Cardiac fibroblast (primary cell): ENCODE results near the gene GPR142.

Experiments
- DNase-seq, 2 donors: peaks; one replicate each; pipeline versions ENCODE4 v3.0.0 to v3.0.0-alpha.2; 2010; ENCODE audit warnings: low read depth in 2 of 2
- H3K4me3 ChIP-seq, 2 donors: replicated peaks in 1 of 2; 1 replicate in 1 of 2; 2 replicates in 1 of 2; pipeline ENCODE4 v1.5.1; 2011; ENCODE audit warnings: low read depth in 2 of 2, low read length in 2 of 2, mild to moderate bottlenecking in 2 of 2, moderate library complexity in 1 of 2
- TF ChIP-seq, protein P1 (sequence below): IDR thresholded peaks from one replicate; pipeline ENCODE4 v1.5.1; 2011; ENCODE audit warnings: low read depth, mild to moderate bottlenecking, low read length, inconsistent platforms

The GPR142 gene

DNA sequence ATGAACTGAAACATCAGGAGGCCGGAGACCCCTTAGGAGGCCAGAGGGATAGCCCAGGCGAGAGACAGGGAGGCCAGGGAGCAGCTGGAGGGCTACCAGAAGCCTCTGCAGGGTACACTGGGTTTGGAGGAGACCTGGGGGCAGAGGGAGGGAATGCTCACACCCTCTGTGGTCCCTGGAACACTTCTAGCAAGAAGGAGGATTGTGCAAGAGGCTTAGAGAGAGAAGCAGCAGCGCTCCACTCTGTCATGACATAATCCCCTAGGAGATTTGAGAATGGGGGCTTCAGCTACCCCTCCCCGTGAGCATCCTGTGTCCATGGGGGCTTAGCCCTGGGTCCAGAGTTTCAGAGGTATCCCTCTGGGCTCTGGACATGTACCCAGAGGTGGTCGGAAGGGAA is 15.8 kb downstream of the GPR142 start:
- TF ChIP-seq, protein P1, sequence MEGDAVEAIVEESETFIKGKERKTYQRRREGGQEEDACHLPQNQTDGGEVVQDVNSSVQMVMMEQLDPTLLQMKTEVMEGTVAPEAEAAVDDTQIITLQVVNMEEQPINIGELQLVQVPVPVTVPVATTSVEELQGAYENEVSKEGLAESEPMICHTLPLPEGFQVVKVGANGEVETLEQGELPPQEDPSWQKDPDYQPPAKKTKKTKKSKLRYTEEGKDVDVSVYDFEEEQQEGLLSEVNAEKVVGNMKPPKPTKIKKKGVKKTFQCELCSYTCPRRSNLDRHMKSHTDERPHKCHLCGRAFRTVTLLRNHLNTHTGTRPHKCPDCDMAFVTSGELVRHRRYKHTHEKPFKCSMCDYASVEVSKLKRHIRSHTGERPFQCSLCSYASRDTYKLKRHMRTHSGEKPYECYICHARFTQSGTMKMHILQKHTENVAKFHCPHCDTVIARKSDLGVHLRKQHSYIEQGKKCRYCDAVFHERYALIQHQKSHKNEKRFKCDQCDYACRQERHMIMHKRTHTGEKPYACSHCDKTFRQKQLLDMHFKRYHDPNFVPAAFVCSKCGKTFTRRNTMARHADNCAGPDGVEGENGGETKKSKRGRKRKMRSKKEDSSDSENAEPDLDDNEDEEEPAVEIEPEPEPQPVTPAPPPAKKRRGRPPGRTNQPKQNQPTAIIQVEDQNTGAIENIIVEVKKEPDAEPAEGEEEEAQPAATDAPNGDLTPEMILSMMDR: no peak
- no peak overlapping the region for H3K4me3 ChIP-seq
- no peak for DNase-seq

DNA sequence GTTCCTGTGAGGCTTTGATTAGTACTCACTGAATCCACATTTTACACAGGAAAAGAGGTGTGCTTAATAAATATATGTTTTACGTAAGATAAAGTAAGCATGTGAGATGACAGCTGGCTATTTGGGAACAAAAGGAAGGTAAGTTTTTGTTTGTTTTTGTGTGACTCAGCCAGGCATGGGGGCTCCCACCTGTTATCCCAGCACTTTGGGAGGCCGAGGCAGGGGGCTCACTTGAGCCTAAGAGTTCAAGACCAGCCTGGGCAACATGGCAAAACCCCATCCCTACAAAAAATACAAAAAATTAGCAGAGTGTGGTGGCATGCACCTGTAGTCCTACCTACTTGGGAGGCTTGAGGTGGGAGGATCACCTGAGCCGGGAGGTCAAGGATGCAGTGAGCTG is 17.9 kb downstream of the GPR142 start:
- no peak overlapping the region for H3K4me3 ChIP-seq
- TF ChIP-seq, protein P1: no peak
- DNase-seq: no peak

GRCh38 chr17:74386386-74386785 is 19.1 kb downstream of the GPR142 start:
- no peak overlapping the region for H3K4me3 ChIP-seq
- peak; percentile 5 to 65 for DNase-seq
- TF ChIP-seq, protein P1: no peak

GRCh38 chr17:74387365-74388218 is 20.3 kb downstream of the GPR142 start:
- no peak overlapping the region for H3K4me3 ChIP-seq
- TF ChIP-seq, protein P1: no peak
- DNase-seq: no peak

- no peak overlapping the region for H3K4me3 ChIP-seq
- TF ChIP-seq, protein P1: no peak
- DNase-seq: no peak
Measured at GRCh38 chr17:74389084-74389753, 21.9 kb downstream of the GPR142 start.

DNA sequence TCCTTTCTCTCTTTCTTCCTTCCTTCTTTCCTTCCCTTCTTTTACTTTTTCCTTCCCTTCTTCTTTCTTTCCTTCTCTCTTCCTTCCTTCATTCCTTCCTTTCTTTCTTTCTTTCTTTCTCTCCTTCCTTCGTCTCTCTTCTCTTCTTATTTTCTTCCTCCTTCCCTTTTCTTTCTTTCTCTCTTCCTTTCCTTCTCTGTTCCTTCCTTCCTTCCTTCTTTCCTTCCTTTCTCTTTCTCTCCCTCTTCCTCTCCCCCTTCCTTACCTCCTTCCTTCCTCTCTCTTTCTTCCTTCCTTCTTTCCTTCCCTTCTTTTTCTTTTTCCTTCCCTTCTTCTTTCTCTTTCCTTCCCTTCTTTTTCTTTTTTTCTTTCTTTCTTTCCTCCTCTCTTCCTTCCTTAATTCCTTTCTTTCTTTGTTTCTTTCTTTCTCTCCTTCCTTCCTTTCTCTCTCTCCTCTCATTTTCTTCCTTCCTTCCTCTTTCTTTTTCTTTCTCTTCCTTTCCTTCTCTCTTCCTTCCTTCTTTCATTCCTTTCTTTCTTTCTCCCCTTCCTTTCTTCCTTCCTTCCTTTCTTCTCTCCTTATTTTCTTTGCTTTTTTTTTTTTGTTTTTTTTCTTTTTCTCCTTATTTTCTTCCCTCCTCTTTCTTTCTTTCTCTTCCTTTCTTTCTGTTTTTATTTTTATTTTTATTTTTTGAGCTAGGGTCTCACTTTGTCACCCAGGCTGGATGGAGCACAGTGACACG is 22.8 kb downstream of the GPR142 start:
- no peak for DNase-seq
- TF ChIP-seq, protein P1: no peak
- H3K4me3 ChIP-seq: no peak overlapping the region
